Type B pancreatic cell (in vitro differentiated cells): Measurements from ENCODE around the gene GK2. TPM values are rescaled to one million over a fixed set of nuclear protein-coding genes. Genes with fewer than 3 reads are reported as not detected.

ENCODE experiments used
- DNase-seq: peaks from one replicate; pipeline ENCODE4 v3.0.0; 2021; ENCODE audit warnings: mixed read lengths; ENCODE audit not compliant: unreplicated experiment; ENCODE audit errors: extremely low spot score
- H3K27ac Mint-ChIP-seq: 2 replicates; pipeline ENCODE4 v1.8.0; 2021; ENCODE audit warnings: mild to moderate bottlenecking, mixed read lengths
- H3K27me3 Mint-ChIP-seq: 2 replicates; pipeline ENCODE4 v1.8.0; 2021; ENCODE audit warnings: mixed read lengths
- H3K36me3 Mint-ChIP-seq: 2 replicates; pipeline ENCODE4 v1.8.0; 2021; ENCODE audit warnings: mixed read lengths
- H3K4me1 Mint-ChIP-seq: one replicate; pipeline ENCODE4 v1.8.0; 2021; ENCODE audit warnings: mixed read lengths; ENCODE audit not compliant: unreplicated experiment
- H3K4me3 Mint-ChIP-seq: 2 replicates; pipeline ENCODE4 v1.8.0; 2021; ENCODE audit warnings: mild to moderate bottlenecking, mixed read lengths
- H3K9me3 Mint-ChIP-seq: 2 replicates; pipeline ENCODE4 v1.8.0; 2021; ENCODE audit warnings: mixed read lengths
- total RNA-seq: library from RNA; stranded (reverse); gene quantifications from 2 replicates; pipeline ENCODE4 v1.2.1, GENCODE V29; 2021; ENCODE audit warnings: low replicate concordance
- TF ChIP-seq, protein P1 (sequence below): fragments of 200-600 bp; sonication (generic); conservative IDR thresholded peaks from 2 replicates; pipeline ENCODE4 v1.5.0; 2021; ENCODE audit warnings: antibody characterized with exemption, mild to moderate bottlenecking

The GK2 gene
- total RNA-seq, 1 donor from 2014 or later: not detected

- Mint-ChIP-seq H3K27me3 (no peaks in the 10 kb centered on the region), H3K4me1 (no peaks in the 10 kb centered on the region)
- TF ChIP-seq, protein P1, sequence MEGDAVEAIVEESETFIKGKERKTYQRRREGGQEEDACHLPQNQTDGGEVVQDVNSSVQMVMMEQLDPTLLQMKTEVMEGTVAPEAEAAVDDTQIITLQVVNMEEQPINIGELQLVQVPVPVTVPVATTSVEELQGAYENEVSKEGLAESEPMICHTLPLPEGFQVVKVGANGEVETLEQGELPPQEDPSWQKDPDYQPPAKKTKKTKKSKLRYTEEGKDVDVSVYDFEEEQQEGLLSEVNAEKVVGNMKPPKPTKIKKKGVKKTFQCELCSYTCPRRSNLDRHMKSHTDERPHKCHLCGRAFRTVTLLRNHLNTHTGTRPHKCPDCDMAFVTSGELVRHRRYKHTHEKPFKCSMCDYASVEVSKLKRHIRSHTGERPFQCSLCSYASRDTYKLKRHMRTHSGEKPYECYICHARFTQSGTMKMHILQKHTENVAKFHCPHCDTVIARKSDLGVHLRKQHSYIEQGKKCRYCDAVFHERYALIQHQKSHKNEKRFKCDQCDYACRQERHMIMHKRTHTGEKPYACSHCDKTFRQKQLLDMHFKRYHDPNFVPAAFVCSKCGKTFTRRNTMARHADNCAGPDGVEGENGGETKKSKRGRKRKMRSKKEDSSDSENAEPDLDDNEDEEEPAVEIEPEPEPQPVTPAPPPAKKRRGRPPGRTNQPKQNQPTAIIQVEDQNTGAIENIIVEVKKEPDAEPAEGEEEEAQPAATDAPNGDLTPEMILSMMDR: no peak
Observed at GRCh38 chr4:79385641-79386040, 22.4 kb downstream of the GK2 start.

GRCh38 chr4:79381161-79381560 is 26.9 kb downstream of the GK2 start:
- no peaks in the 10 kb centered on the region for H3K9me3 Mint-ChIP-seq
- no peak for DNase-seq
- H3K27me3 Mint-ChIP-seq: no peaks in the 10 kb centered on the region
- no peaks in the 10 kb centered on the region for H3K36me3 Mint-ChIP-seq
- TF ChIP-seq, protein P1: no peak
- H3K4me3 Mint-ChIP-seq: no peak overlapping the region
- H3K27ac Mint-ChIP-seq: no peak overlapping the region
- H3K4me1 Mint-ChIP-seq: no peaks in the 10 kb centered on the region

More at GRCh38 chr4:79385641-79386040, 22.4 kb downstream of the GK2 start:
- Mint-ChIP-seq H3K9me3 (no peaks in the 10 kb centered on the region), H3K36me3 (no peaks in the 10 kb centered on the region), H3K27ac (no peak overlapping the region), H3K4me3 (no peak overlapping the region)
- DNase-seq: no peak

DNA sequence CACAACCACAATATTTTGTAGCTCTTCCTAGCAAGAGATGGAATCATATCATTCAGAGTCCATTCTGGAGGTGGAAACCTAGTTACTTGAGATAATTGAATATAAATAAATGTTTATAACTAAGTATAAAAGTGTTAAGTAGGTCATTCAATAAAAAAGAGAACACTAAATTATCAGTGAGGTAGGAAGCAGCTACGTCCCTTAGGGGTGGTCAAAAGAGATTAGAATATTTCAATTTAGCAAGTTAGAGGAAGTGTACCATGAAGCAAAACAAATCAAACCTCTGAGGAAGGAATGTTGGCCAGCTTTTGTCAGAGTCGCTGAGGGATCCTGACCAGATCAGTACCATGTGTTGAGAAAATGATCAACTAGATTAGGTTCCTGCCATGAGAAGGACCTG is 38.0 kb downstream of the GK2 start:
- no peak for DNase-seq
- Mint-ChIP-seq H3K4me3 (no peak overlapping the region), H3K4me1 (no peaks in the 10 kb centered on the region), H3K27me3 (no peaks in the 10 kb centered on the region), H3K27ac (no peak overlapping the region), H3K36me3 (no peaks in the 10 kb centered on the region), H3K9me3 (peaks cover 5% of the 10 kb centered on the region)
- TF ChIP-seq, protein P1: no peak

DNA sequence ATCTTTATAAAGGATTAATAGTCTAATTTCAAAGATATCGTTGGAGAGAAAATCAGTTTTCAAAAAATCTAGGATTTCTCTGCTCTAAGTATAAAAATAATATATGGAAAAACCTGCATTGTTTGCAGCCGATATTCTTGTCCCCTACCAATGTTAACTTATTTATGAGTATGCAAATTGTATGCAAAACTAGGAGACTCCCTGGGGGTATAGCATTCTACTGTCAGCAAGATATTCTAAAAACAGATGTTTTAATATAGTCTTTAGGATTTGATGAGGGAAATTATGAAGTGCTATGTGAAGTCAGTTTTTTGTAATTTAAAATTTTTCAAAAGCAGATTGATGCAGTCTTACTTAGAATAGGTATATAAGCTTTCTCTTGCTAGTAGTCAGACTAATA is 40.9 kb downstream of the GK2 start:
- no peaks in the 10 kb centered on the region for H3K27me3 Mint-ChIP-seq
- no peaks in the 10 kb centered on the region for H3K4me1 Mint-ChIP-seq
- H3K9me3 Mint-ChIP-seq: peaks cover 5% of the 10 kb centered on the region
- DNase-seq: no peak
- no peaks in the 10 kb centered on the region for H3K36me3 Mint-ChIP-seq
- no peak overlapping the region for H3K4me3 Mint-ChIP-seq
- TF ChIP-seq, protein P1: no peak
- H3K27ac Mint-ChIP-seq: no peak overlapping the region

GRCh38 chr4:79366422-79366821 is 41.6 kb downstream of the GK2 start:
- no peak overlapping the region for H3K4me3 Mint-ChIP-seq
- peaks cover 5% of the 10 kb centered on the region for H3K9me3 Mint-ChIP-seq

More at GRCh38 chr4:79366422-79366821, 41.6 kb downstream of the GK2 start:
- H3K4me1 Mint-ChIP-seq: no peaks in the 10 kb centered on the region
- no peak for DNase-seq
- H3K27ac Mint-ChIP-seq: no peak overlapping the region
- no peaks in the 10 kb centered on the region for H3K36me3 Mint-ChIP-seq
- TF ChIP-seq, protein P1: no peak
- no peaks in the 10 kb centered on the region for H3K27me3 Mint-ChIP-seq
